BE2C (cell line): ENCODE data around the gene ULK4.

ENCODE experiments used
- DNase-seq: peaks from one replicate; pipeline ENCODE4 v3.0.0-alpha.2; 2020
- H3K27me3 ChIP-seq: fragments of 250-450 bp; sonication (Bioruptor Pico); 2 replicates; pipeline ENCODE4 v1.5.1; 2020; ENCODE audit warnings: mild to moderate bottlenecking
- H3K36me3 ChIP-seq: fragments of 250-450 bp; sonication (Bioruptor Pico); 2 replicates; pipeline ENCODE4 v1.5.1; 2020; ENCODE audit warnings: mild to moderate bottlenecking
- H3K4me1 ChIP-seq: fragments of 250-450 bp; sonication (Bioruptor Pico); 2 replicates; pipeline ENCODE4 v1.5.1; 2020
- H3K4me3 ChIP-seq: 2 replicates; pipeline ENCODE4 v1.5.1; 2011; ENCODE audit warnings: low read depth, low read length
- H3K9me3 ChIP-seq: fragments of 250-450 bp; sonication (Bioruptor Pico); 2 replicates; pipeline ENCODE4 v1.5.1; 2020
- CTCF ChIP-seq: IDR thresholded peaks from 2 replicates; pipeline ENCODE4 v1.5.1; 2012; ENCODE audit warnings: mild to moderate bottlenecking, low read depth, low read length

ULK4 gene

GRCh38 chr3:41331041-41331440 lies 630.9 kb downstream of the ULK4 start:
- no peaks in the 10 kb centered on the region for H3K9me3 ChIP-seq
- no peak for TF ChIP-seq CTCF
- DNase-seq = no peak

DNA sequence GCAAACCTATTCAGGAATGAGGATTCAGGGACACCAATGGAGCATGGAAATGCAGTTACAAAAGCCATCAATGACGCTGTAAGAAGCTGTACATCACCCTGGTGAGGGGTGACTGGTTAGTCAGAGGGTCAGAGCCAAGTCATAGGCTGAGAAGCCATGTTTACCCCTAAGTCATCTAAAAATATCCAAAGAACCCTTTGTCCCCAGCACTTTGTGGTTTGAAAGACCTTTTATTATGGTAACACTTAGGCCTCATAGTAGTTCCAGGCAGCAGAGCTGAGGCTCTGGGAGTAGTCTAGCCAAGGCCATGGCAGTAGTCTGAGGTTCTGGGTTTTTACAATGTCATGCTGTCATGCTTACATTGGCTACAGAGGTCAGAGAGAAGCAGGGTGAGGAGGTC lies 631.4 kb downstream of the ULK4 start:
- H3K4me1 ChIP-seq = no peaks in the 10 kb centered on the region
- no peaks in the 10 kb centered on the region for H3K9me3 ChIP-seq
- no peak for DNase-seq
- no peak overlapping the region for H3K4me3 ChIP-seq
- no peaks in the 10 kb centered on the region for H3K36me3 ChIP-seq
- no peak for TF ChIP-seq CTCF
- no peaks in the 10 kb centered on the region for H3K27me3 ChIP-seq

More at GRCh38 chr3:41331041-41331440, 630.9 kb downstream of the ULK4 start:
- Histone ChIP-seq H3K4me3 (no peak overlapping the region), H3K4me1 (no peaks in the 10 kb centered on the region), H3K36me3 (no peaks in the 10 kb centered on the region), H3K27me3 (no peaks in the 10 kb centered on the region)

DNA sequence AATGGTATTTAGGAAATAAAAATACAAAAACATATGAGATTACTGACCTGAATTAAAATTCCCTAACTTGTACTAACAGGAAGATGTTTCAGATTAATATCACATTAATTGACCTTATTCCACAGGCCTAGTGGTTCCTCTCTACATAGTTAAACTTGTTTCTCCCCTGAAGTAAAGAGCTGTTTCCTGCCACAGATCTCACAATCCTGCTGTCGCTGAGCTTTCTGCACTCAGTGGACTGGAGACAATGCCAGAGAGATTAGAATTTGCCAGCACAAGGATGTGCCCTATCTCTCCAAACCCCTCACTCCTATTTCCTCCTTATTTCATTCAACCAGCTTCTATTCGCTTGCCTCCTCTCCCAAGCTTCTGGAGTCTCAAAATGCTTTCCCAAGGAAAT lies 632.0 kb downstream of the ULK4 start:
- Histone ChIP-seq H3K36me3 (no peaks in the 10 kb centered on the region), H3K4me1 (no peaks in the 10 kb centered on the region), H3K27me3 (no peaks in the 10 kb centered on the region), H3K4me3 (no peak overlapping the region), H3K9me3 (no peaks in the 10 kb centered on the region)
- no peak for TF ChIP-seq CTCF
- no peak for DNase-seq

- DNase-seq = no peak
- no peaks in the 10 kb centered on the region for H3K4me1 ChIP-seq
- no peak overlapping the region for H3K4me3 ChIP-seq
- TF ChIP-seq CTCF = no peak
- H3K27me3 ChIP-seq = no peaks in the 10 kb centered on the region
- H3K9me3 ChIP-seq = no peaks in the 10 kb centered on the region
- H3K36me3 ChIP-seq = no peaks in the 10 kb centered on the region
These were observed 633.0 kb downstream of the ULK4 start for GRCh38 chr3:41328926-41329325.

DNA sequence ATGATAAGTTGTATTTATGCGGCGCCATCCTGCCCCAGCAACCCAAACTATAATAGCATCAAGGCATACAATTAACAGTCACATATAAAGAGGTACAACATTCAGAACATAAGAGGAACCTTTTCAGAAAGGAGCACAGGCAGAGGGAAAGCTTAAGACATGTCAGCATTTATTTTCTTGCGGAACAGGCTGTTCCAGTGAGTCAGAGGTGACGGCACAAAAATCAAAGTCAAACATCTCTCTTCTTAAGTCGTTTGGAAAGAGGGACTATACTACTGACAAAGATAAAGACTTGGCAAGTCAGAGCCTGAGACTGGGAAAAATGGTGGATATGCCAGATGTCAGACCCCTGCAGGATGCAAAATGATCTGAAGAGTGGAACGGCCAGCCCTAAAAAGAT lies 634.2 kb downstream of the ULK4 start:
- Histone ChIP-seq H3K4me1 (no peaks in the 10 kb centered on the region), H3K9me3 (no peaks in the 10 kb centered on the region), H3K4me3 (no peak overlapping the region), H3K27me3 (no peaks in the 10 kb centered on the region), H3K36me3 (no peaks in the 10 kb centered on the region)
- no peak for TF ChIP-seq CTCF
- DNase-seq = no peak

- TF ChIP-seq CTCF = no peak
- no peaks in the 10 kb centered on the region for H3K4me1 ChIP-seq
- DNase-seq = no peak
- H3K27me3 ChIP-seq = no peaks in the 10 kb centered on the region
- H3K9me3 ChIP-seq = no peaks in the 10 kb centered on the region
- no peak overlapping the region for H3K4me3 ChIP-seq
- H3K36me3 ChIP-seq = no peaks in the 10 kb centered on the region
These were observed 637.8 kb downstream of the ULK4 start for GRCh38 chr3:41324156-41324475.
